GM19324 (cell line): ENCODE measurements around the gene CSF1.
"Not testable (repeated sequence)": the region's sequence is repeated elsewhere in the genome, so short reads cannot be mapped to it uniquely, and the experiment has no call there.

ENCODE experiments used
- ATAC-seq: cut with Tn5 transposase; IDR thresholded peaks from one replicate; pipeline ENCODE4 v1.9.1; 2021; ENCODE audit warnings: mild to moderate bottlenecking, moderate library complexity; ENCODE audit not compliant: unreplicated experiment, low FRiP score

The CSF1 gene

GRCh38 chr1:109932679-109933078 is 22.0 kb downstream of the CSF1 start:
- ATAC-seq, result no peak

DNA sequence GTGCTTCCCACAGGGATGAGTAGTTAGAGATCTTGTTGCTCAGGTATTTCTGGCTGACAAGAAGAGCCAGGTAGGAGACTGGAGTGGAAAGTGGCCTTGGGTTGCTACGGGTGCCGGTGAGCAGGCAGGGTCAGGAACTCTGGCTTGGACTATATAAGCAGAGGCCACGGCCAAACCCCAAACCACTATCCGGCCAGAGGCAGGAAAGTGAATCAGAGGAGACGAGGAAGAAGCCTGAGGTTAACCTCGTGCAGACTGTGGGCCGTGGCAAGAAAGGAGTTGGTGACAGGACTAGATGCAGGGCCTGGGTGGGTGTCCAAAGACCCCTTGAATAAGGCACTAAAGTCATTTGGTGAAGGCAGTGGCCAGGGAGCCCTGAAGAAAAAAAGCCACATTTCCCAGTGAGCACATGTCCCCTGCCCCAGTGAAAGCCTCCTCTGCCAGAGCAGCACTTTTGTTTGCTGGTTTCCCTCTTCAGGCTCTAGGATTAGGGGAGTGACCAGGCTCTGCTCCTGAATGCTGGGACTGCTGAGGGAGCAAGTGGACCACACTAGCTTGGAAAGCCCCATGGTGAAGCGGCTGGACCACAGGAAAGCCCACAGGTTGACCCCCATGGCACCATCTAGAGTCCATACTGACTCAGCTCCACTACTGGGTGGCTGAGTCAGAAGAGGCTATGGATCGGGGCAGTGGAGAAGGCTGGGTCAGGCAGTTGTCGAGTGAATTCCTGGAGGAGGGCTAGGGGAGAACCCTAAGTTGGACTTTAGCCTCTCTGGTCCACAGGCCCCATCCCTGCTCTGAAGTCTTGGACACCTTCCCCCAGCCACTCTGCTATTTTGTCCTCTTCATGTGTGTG is 23.4 kb downstream of the CSF1 start:
- no peak for ATAC-seq

DNA sequence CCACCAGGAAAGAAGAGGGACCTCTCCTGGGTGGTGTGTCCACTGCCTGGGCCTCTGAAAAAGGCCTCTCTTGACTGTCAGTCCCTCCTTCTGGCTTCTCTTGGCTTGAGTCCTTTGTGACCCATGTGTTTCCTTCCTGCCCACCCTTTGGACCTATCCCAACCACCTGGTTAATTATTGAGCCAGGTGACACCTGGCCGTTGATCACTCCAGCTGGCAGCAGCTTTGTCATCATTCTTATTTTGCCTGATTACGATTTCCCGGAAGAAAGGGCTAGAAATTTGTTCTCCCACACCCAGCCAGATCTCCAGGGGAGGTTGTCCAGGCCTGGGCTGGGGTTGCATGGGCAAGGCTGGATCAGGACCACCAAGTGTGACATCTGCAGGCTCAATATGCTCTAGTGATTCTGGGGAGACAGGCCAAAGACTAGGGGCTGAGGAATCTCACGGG is 24.8 kb downstream of the CSF1 start:
- ATAC-seq, result no peak

DNA sequence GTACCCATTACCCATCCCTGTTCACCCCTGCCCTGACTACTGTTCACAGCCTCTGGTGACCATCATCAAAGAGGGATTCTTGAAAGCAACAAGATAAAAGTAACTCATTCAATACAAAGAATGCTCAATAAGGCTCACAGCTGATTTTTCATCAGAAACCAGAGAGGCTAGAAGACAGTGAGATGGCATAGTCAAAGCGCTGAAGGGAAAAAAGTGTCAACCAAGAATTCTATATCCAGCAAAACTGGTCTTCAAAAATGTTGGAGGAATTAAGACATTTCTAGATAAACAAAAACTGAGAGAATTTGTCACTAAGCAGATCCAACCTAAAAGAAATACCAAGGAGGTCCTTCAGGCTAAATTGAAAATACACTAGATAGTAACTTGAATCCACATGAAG is 27.1 kb downstream of the CSF1 start:
- no peak for ATAC-seq

- no peak for ATAC-seq
These were observed 27.9 kb downstream of the CSF1 start for GRCh38 chr1:109938556-109938955.

DNA sequence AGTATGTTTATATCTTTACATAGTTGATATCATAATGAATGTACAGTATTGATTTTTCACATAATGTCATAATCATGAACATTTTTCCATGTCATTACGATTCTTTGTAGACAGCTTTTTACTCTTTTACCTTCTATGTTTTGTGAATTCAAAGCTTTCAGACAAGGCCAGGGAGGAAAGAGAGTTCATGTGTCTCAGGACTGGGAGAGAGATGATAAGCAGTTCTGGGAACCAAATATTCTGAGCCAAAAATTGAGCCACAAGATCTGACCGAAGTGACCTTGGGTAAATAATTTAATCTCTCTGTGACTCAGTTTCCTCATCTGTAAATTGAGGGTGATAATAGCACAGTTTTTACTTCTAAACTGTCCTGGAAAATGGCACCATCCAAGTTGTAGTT is 31.8 kb downstream of the CSF1 start:
- ATAC-seq, result no peak

DNA sequence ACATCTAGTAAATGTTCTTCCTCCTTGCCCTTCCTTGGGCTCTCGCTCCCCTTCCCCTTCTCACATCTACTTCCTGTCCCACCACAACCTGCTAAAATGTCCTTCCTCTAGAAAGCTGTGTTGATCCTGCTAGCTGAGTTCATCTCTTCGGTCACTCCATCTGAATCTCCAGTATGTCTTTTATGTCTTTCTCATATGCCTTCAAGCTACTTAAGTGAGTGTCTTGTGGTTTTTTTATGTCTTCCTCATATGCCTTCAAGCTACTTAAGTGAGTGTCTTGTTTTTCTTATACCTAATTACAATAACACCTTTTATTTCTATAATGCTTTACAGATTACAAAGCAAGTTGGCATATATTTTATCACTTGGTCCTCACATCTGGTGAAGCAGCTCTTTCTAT is 33.9 kb downstream of the CSF1 start:
- no peak for ATAC-seq

- ATAC-seq, result no peak
These were observed 35.9 kb downstream of the CSF1 start for GRCh38 chr1:109946511-109946910.

GRCh38 chr1:109947582-109948284 is 37.1 kb downstream of the CSF1 start:
- no peak for ATAC-seq

- ATAC-seq, result no peak
These were observed 37.6 kb downstream of the CSF1 start for GRCh38 chr1:109948285-109948630.

- no peak for ATAC-seq
These were observed 39.4 kb downstream of the CSF1 start for GRCh38 chr1:109950038-109950437.

- no peak for ATAC-seq
These were observed 39.9 kb downstream of the CSF1 start for GRCh38 chr1:109950509-109950908.

- ATAC-seq, result not testable (repeated sequence)
These were observed 40.9 kb downstream of the CSF1 start for GRCh38 chr1:109951501-109951900.

- no peak for ATAC-seq
These were observed 43.4 kb downstream of the CSF1 start for GRCh38 chr1:109954041-109954512.

DNA sequence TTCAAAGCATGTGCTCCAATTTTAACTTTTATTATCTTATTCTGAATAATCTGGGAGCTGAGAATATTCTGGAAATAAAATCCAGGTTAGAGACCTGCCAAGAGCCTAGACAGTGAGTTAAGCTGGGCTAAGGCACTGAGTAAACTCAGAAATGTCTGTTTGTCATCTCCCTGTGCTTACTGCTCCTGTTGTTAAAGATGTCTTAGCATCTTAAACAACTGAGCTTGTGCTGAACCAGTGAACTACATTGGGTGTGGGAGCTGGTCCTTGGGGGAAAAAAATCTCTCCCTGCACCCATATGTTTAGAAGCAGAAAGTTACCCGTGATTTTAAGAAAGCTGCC is 49.0 kb downstream of the CSF1 start:
- no peak for ATAC-seq

GRCh38 chr1:109959974-109960744 is 49.5 kb downstream of the CSF1 start:
- no peak for ATAC-seq

GRCh38 chr1:109960745-109961094 is 50.1 kb downstream of the CSF1 start:
- no peak for ATAC-seq

- no peak for ATAC-seq
These were observed 53.2 kb downstream of the CSF1 start for GRCh38 chr1:109963864-109964263.

DNA sequence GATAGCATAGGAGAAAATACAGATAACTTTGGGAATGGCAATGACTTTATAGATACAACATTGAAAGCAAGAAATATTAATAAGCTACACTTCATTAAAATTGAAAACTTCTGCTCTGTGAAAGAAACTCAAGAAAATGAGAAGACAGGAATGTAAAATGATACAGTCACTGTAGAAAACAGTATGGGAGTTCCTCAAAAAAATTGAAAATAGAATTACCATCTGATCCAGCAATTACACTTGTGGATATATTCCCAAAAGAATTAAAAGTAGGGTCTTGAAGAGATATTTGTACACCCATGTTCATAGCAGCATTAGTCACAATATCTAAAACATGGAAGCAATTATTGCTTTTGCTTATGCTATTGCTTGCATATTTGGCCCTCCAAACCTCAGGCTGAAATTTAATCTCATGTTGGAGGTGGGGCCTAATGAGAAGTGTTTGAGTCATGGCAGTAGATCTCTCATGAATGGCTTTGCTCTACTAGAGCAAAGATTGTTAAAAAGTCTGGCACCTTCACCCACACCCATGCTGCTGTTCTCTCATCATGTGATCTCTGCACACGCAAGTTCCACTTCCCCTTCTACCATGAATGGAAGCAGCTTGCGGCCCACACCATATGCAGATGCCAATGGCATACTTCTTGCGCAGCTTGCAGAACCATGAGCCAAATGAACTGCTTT is 58.6 kb downstream of the CSF1 start:
- no peak for ATAC-seq

- ATAC-seq, result no peak
These were observed 59.3 kb downstream of the CSF1 start for GRCh38 chr1:109969907-109970306.

DNA sequence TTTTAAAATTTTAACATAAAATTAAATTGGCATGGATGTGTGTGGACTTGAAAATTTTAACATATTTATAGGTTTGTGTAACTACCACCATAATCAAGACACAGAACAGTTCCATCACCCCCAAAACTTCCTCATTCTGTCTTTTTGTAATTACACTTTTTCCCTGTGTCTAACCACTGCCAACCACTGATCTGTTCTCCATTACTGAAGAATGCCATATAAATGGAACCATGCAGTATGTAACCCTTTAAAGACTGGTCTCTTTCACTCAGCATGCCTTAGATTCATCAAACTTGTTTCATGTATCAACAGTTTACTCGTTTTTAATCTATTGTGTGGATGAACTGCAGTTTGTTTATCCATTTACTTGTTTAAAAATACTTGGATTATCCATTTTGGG is 60.9 kb downstream of the CSF1 start:
- no peak for ATAC-seq
